Psoas muscle (tissue), 8 donors: ENCODE measurements around the gene ISG20L2. TPM values are rescaled to one million over a fixed set of nuclear protein-coding genes. Genes with fewer than 3 reads are reported as not detected.

Source experiments
- ATAC-seq, 4 donors: fragments of 200-7000 bp; cut with Tn5 transposase; one replicate each; pipeline ENCODE4 v1.9.1; 2020; ENCODE audit warnings: moderate library complexity in 3 of 4, mild to moderate bottlenecking in 2 of 4
- DNase-seq, 2 donors: peaks; one replicate each; pipeline ENCODE4 v3.0.0-alpha.2; 2020
- H3K27ac ChIP-seq: fragments of 200-600 bp; one replicate; pipeline ENCODE4 v1.8.0; 2022
- H3K27me3 ChIP-seq, 3 donors: fragments of 200-600 bp in 1 of 3; one replicate each; pipeline versions ENCODE4 v1.6.1 to v1.8.0; 2013 to 2022; ENCODE audit warnings: low read length in 2 of 3, mild to moderate bottlenecking in 2 of 3, moderate library complexity in 1 of 3; ENCODE audit not compliant: insufficient read depth in 3 of 3
- H3K36me3 ChIP-seq, 2 donors: fragments of 200-600 bp in 1 of 2; one replicate each; pipeline versions ENCODE4 v1.6.1 to v1.8.0; 2013 to 2022; ENCODE audit warnings: low read depth in 1 of 2, mild to moderate bottlenecking in 1 of 2, moderate library complexity in 1 of 2; ENCODE audit not compliant: insufficient read depth in 1 of 2
- H3K4me1 ChIP-seq: fragments of 200-600 bp; one replicate; pipeline ENCODE4 v1.8.0; 2022
- H3K4me3 ChIP-seq: fragments of 200-600 bp; one replicate; pipeline ENCODE4 v1.8.0; 2022; ENCODE audit warnings: mild to moderate bottlenecking
- H3K9me3 ChIP-seq: fragments of 200-600 bp; one replicate; pipeline ENCODE4 v1.8.0; 2022
- CTCF ChIP-seq: fragments of 200-600 bp; IDR thresholded peaks from one replicate; pipeline ENCODE4 v1.8.0; 2022; ENCODE audit warnings: antibody characterized with exemption
- WGBS, 3 donors: extraction: QIAGEN DNeasy Blood & Tissue Kit; methylation state at CpG; one replicate each; pipeline versions ENCODE4 v1.1.6 to v1.1.7; 2013; 5-methylcytosine and 5-hydroxymethylcytosine counted together
- intact Hi-C, 2 donors: fragments of 100-400 bp; cut with DNase I; formaldehyde crosslinking; loops; one replicate each; pipeline versions ENCODE4 v1.11.0 to v1.14.2; 2022
- polyA plus RNA-seq, 3 donors: library from polyadenylated mRNA; stranded (reverse); fragments of 200-250 nt; gene quantifications; one replicate each; pipeline ENCODE4 v1.2.3, GENCODE V29; 2013
- total RNA-seq, 4 donors: library from RNA; stranded (reverse); fragmentation: NEBNext Ultra II Directional in 2 of 4; extraction: Animal tissue kit (Norgen Biotek cat#: 25700) in 2 of 4; gene quantifications; one replicate each; pipeline versions ENCODE4 v1.2.1 to v1.2.4, GENCODE V29; 2021 to 2023
- donor health status: healthy with polysubstance abuse.
- donor health status: DM: no; HTN: no; CAD: no; lungs with moderate emphysema.
- donor health status: Bipolar disorder and iron deficiency.
- donor health status: healthy.
- donor health status: DM: yes; HTN: yes; CAD: no.
- donor health status: DM: no; HTN: no; CAD: no.
- donor health status: DM: no; HTN: no; CAD: no.
- donor health status: DM: yes; HTN: yes; CAD: no.

Gene ISG20L2
- total and polyA plus RNA-seq, 7 donors, result 7.4 to 20.4 (median 18.2) TPM

- DNase-seq, result no peak
- no peaks in the 10 kb centered on the region for H3K27me3 ChIP-seq
- ATAC-seq, result no peak
- 68 to 78% (median 75%) methylated on average over 2 of the region's 2 CpGs for WGBS, 3 donors
- TF ChIP-seq CTCF, result no peak
- no peak overlapping the region for H3K27ac ChIP-seq
- peaks cover 11 to 66% of the 10 kb centered on the region in 2 donors for H3K36me3 ChIP-seq
- intact Hi-C loops, result no loop called here
- peaks cover 10% of the 10 kb centered on the region for H3K4me1 ChIP-seq
- H3K4me3 ChIP-seq, result no peak overlapping the region
- H3K9me3 ChIP-seq, result no peaks in the 10 kb centered on the region
Observed at GRCh38 chr1:156738916-156739315, 10.3 kb upstream of the ISG20L2 start.

- ATAC-seq (no peak), DNase-seq (no peak)
- Histone ChIP-seq H3K4me1 (peaks cover 10% of the 10 kb centered on the region), H3K27ac (no peak overlapping the region), H3K9me3 (no peaks in the 10 kb centered on the region), H3K36me3 (peaks cover 8 to 66% of the 10 kb centered on the region in 2 donors), H3K4me3 (no peak overlapping the region), H3K27me3 (no peaks in the 10 kb centered on the region)
- 86 to 91% (median 90%) methylated on average over 10 of the region's 10 CpGs for WGBS, 3 donors
- intact Hi-C loops, result no loop called here
- TF ChIP-seq CTCF, result no peak
Observed at GRCh38 chr1:156738407-156738806, 9.8 kb upstream of the ISG20L2 start.

GRCh38 chr1:156733989-156734584 lies 5.5 kb upstream of the ISG20L2 start:
- Histone ChIP-seq H3K4me1 (peaks cover 9% of the 10 kb centered on the region), H3K27me3 (no peaks in the 10 kb centered on the region), H3K27ac (no peak overlapping the region), H3K36me3 (peaks cover 15 to 76% of the 10 kb centered on the region in 2 donors), H3K9me3 (no peaks in the 10 kb centered on the region), H3K4me3 (no peak overlapping the region)
- 92 to 93% (median 92%) methylated on average over 20 of the region's 20 CpGs for WGBS, 3 donors
- ATAC-seq (no peak), DNase-seq (no peak)
- no peak for TF ChIP-seq CTCF
- intact Hi-C loops, result no loop called here

GRCh38 chr1:156727926-156728598 lies 504 bp downstream of the ISG20L2 start, which contains the start of gene METTL25B:
Gene METTL25B, plus strand, starts transcription at chr1:156728469. Its CDS starts 636 bp downstream, at chr1:156729105.
- no peaks in the 10 kb centered on the region for H3K27me3 ChIP-seq
- 1% methylated on average over 31 to 46 of the region's 46 CpGs for WGBS, 3 donors

More at GRCh38 chr1:156727926-156728598, 504 bp downstream of the ISG20L2 start, which contains the start of gene METTL25B:
- peak; percentile 88 to 92 for DNase-seq
- Histone ChIP-seq H3K27ac (peak within 1 kb of the TSS; percentile 99), H3K36me3 (peaks cover 12 to 51% of the 10 kb centered on the region in 2 donors), H3K9me3 (no peaks in the 10 kb centered on the region), H3K4me3 (peak within 1 kb of the TSS; percentile 80), H3K4me1 (peaks cover 45% of the 10 kb centered on the region)
- ATAC-seq, result peak; percentile 82 to 87 (median 84)
- no peak for TF ChIP-seq CTCF
- intact Hi-C loops, result loop anchor here (2.0 to 5.0 kb wide), 3 partner anchors 39 to 69 kb away; partner anchors contain the start of gene PRCC (in 1 of the 2)
